CD14-positive monocyte (primary cell): ENCODE results near the gene MMP2. TPM values are rescaled to one million over a fixed set of nuclear protein-coding genes. Genes with fewer than 3 reads are reported as not detected.

ENCODE experiments used
- DNase-seq, 3 donors: peaks; one replicate each; pipeline ENCODE4 v3.0.0-alpha.2; 2011 to 2022
- H2AFZ ChIP-seq: 2 replicates; pipeline ENCODE4 v1.6.0; 2012; ENCODE audit warnings: mild to moderate bottlenecking, low read depth, low read length, inconsistent platforms; ENCODE audit not compliant: insufficient read depth, poor library complexity, severe bottlenecking
- H3K27ac ChIP-seq, 2 donors: 1 replicate in 1 of 2; 2 replicates in 1 of 2; pipeline ENCODE4 v1.5.1; 2012 to 2013; ENCODE audit warnings: low read length in 2 of 2, control low read depth in 1 of 2, inconsistent platforms in 1 of 2, low read depth in 1 of 2, mild to moderate bottlenecking in 1 of 2
- H3K27me3 ChIP-seq, 2 donors: one replicate each; pipeline versions ENCODE4 v1.6.0 to v1.6.1; 2011 to 2013; ENCODE audit warnings: low read length in 2 of 2; ENCODE audit not compliant: control insufficient read depth in 2 of 2, insufficient read depth in 2 of 2
- H3K36me3 ChIP-seq, 2 donors: replicated peaks in 1 of 2; 1 replicate in 1 of 2; 2 replicates in 1 of 2; pipeline versions ENCODE4 v1.5.1 to v1.6.1; 2012 to 2013; ENCODE audit warnings: low read length in 2 of 2, control low read depth in 1 of 2, inconsistent platforms in 1 of 2, mild to moderate bottlenecking in 1 of 2; ENCODE audit not compliant: insufficient read depth in 2 of 2, control insufficient read depth in 1 of 2
- H3K4me1 ChIP-seq, 2 donors: 1 replicate in 1 of 2; 2 replicates in 1 of 2; pipeline versions ENCODE4 v1.5.1 to v1.6.1; 2012 to 2013; ENCODE audit warnings: low read length in 2 of 2, control low read depth in 1 of 2, inconsistent platforms in 1 of 2, mild to moderate bottlenecking in 1 of 2, moderate library complexity in 1 of 2; ENCODE audit not compliant: insufficient read depth in 2 of 2, control insufficient read depth in 1 of 2
- H3K4me2 ChIP-seq: replicated peaks from 2 replicates; pipeline ENCODE3; 2012; ENCODE audit warnings: low read length, moderate library complexity, mild to moderate bottlenecking; ENCODE audit not compliant: poor library complexity, severe bottlenecking; ENCODE audit errors: extremely low read depth
- H3K4me3 ChIP-seq, 3 experiments: fragments of 200-600 bp in 1 of 3; sonication (generic) in 1 of 3; replicated peaks in 1 of 3; 1 replicate in 2 of 3; 2 replicates in 1 of 3; pipeline ENCODE4 v1.5.1; 2011 to 2013; ENCODE audit warnings: low read length in 3 of 3, mild to moderate bottlenecking in 3 of 3, control low read depth in 2 of 3, low read depth in 2 of 3, inconsistent platforms in 1 of 3, moderate library complexity in 1 of 3
- H3K79me2 ChIP-seq: 2 replicates; pipeline ENCODE4 v1.6.0; 2012; ENCODE audit warnings: mild to moderate bottlenecking, control low read depth, inconsistent platforms, low read length, moderate library complexity; ENCODE audit not compliant: insufficient read depth
- H3K9ac ChIP-seq: 2 replicates; pipeline ENCODE4 v1.6.0; 2017; ENCODE audit warnings: low read length, mild to moderate bottlenecking; ENCODE audit not compliant: insufficient read depth, poor library complexity, severe bottlenecking
- H3K9me3 ChIP-seq, 2 donors: replicated peaks in 1 of 2; 1 replicate in 1 of 2; 2 replicates in 1 of 2; pipeline versions ENCODE4 v1.5.1 to v1.6.1; 2012 to 2013; ENCODE audit warnings: low read length in 2 of 2, control low read depth in 1 of 2; ENCODE audit not compliant: control insufficient read depth in 1 of 2, insufficient read depth in 1 of 2
- H4K20me1 ChIP-seq: 2 replicates; pipeline ENCODE4 v1.6.0; 2012; ENCODE audit warnings: mild to moderate bottlenecking, low read length, control low read depth, moderate library complexity; ENCODE audit not compliant: insufficient read depth
- H3K27ac Mint-ChIP-seq, 7 donors: one replicate each; pipeline ENCODE4 v1.8.0; 2020; ENCODE audit warnings: mild to moderate bottlenecking in 7 of 7, mixed read lengths in 7 of 7, moderate library complexity in 6 of 7, inconsistent platforms in 2 of 7
- H3K27me3 Mint-ChIP-seq, 3 donors: one replicate each; pipeline ENCODE4 v1.8.0; 2021 to 2022; ENCODE audit warnings: low read depth in 3 of 3, mild to moderate bottlenecking in 3 of 3, mixed read lengths in 3 of 3, moderate library complexity in 3 of 3, inconsistent platforms in 1 of 3
- H3K36me3 Mint-ChIP-seq, 2 donors: one replicate each; pipeline ENCODE4 v1.8.0; 2020; ENCODE audit warnings: mixed read lengths in 2 of 2, inconsistent platforms in 1 of 2, mild to moderate bottlenecking in 1 of 2
- H3K4me1 Mint-ChIP-seq: one replicate; pipeline ENCODE4 v1.8.0; 2020; ENCODE audit warnings: mild to moderate bottlenecking, mixed read lengths
- H3K4me3 Mint-ChIP-seq, 2 donors: one replicate each; pipeline ENCODE4 v1.8.0; 2020; ENCODE audit warnings: mild to moderate bottlenecking in 2 of 2, mixed read lengths in 2 of 2, moderate library complexity in 1 of 2
- H3K9me3 Mint-ChIP-seq, 7 donors: one replicate each; pipeline ENCODE4 v1.8.0; 2020 to 2022; ENCODE audit warnings: mixed read lengths in 7 of 7, mild to moderate bottlenecking in 6 of 7, moderate library complexity in 6 of 7, inconsistent platforms in 2 of 7
- CTCF ChIP-seq: fragments of 200-600 bp; IDR thresholded peaks from one replicate; pipeline ENCODE4 v1.8.0; 2022; ENCODE audit warnings: antibody characterized with exemption, mild to moderate bottlenecking
- WGBS: methylation state at CpG from one replicate; pipeline ENCODE4 v1.1.5; 2013; ENCODE audit warnings: missing lambda C conversion rate; ENCODE audit not compliant: insufficient coverage; 5-methylcytosine and 5-hydroxymethylcytosine counted together
- intact Hi-C, 2 donors: fragments of 100-400 bp; cut with micrococcal nuclease; formaldehyde crosslinking; loops; one replicate each; pipeline versions ENCODE4 v1.15.0 to v1.15.1; 2023
- polyA plus RNA-seq, 3 donors: library from polyadenylated mRNA; depleted of rRNA in 1 of 3; unstranded in 2 of 3; stranded (reverse) in 1 of 3; fragments of 300-500 nt in 2 of 3; fragments of >200 nt in 1 of 3; fragmentation: Illumina TruSeq in 2 of 3; gene quantifications; 1 replicate in 2 of 3; 2 replicates in 1 of 3; pipeline ENCODE4 v1.2.3, GENCODE V29; 2012 to 2021

MMP2 gene
- polyA plus RNA-seq, 3 donors = not detected

- Mint-ChIP-seq H3K9me3 (peaks cover 18 to 44% (median 32%) of the 10 kb centered on the region in 7 donors), H3K36me3 (peaks cover 22 to 54% of the 10 kb centered on the region in 2 donors), H3K4me3 (no peak overlapping the region), H3K27me3 (no peaks in the 10 kb centered on the region), H3K4me1 (peaks cover 10% of the 10 kb centered on the region), H3K27ac (no peak overlapping the region)
- no peaks in the 10 kb centered on the region for H3K27me3 ChIP-seq
- H3K9ac ChIP-seq = no peak overlapping the region
- intact Hi-C loops = no loop called here
- peaks cover 3 to 13% of the 10 kb centered on the region in 2 donors for H3K4me1 ChIP-seq
- H3K4me2 ChIP-seq = no peak overlapping the region
- no peak overlapping the region for H3K27ac ChIP-seq
- peaks cover 14 to 18% of the 10 kb centered on the region in 2 donors for H3K9me3 ChIP-seq
- TF ChIP-seq CTCF = no peak
- H3K79me2 ChIP-seq = peaks cover 67% of the 10 kb centered on the region
- peaks cover 6 to 20% of the 10 kb centered on the region in 2 donors for H3K36me3 ChIP-seq
- peaks cover 26% of the 10 kb centered on the region for H4K20me1 ChIP-seq
- H3K4me3 ChIP-seq = no peak overlapping the region
- H2AFZ ChIP-seq = no peak overlapping the region
- no peak for DNase-seq
- no CpG with 5 or more reads among the region's 1 CpG for WGBS
Observed at GRCh38 chr16:55515111-55515510, 36.1 kb downstream of the MMP2 start.

GRCh38 chr16:55521792-55522191 lies 42.8 kb downstream of the MMP2 start:
- no peak for DNase-seq
- no CpG with 5 or more reads among the region's 1 CpG for WGBS

More at GRCh38 chr16:55521792-55522191, 42.8 kb downstream of the MMP2 start:
- Histone ChIP-seq H3K27ac (no peak overlapping the region), H3K4me1 (no peaks in the 10 kb centered on the region), H2AFZ (no peak overlapping the region), H3K36me3 (peaks cover 2 to 23% of the 10 kb centered on the region in 2 donors), H3K4me3 (no peak overlapping the region), H4K20me1 (peaks cover 26% of the 10 kb centered on the region), H3K79me2 (peaks cover 15% of the 10 kb centered on the region), H3K9ac (no peak overlapping the region), H3K27me3 (no peaks in the 10 kb centered on the region), H3K4me2 (no peak overlapping the region), H3K9me3 (peaks cover 5 to 15% of the 10 kb centered on the region in 2 donors)
- H3K27ac Mint-ChIP-seq = no peak overlapping the region
- TF ChIP-seq CTCF = no peak
- intact Hi-C loops = no loop called here
- H3K4me3 Mint-ChIP-seq = no peak overlapping the region
- H3K27me3 Mint-ChIP-seq = no peaks in the 10 kb centered on the region
- no peaks in the 10 kb centered on the region for H3K4me1 Mint-ChIP-seq
- peaks cover 16 to 40% of the 10 kb centered on the region in 2 donors for H3K36me3 Mint-ChIP-seq
- H3K9me3 Mint-ChIP-seq = peaks cover 6 to 36% (median 17%) of the 10 kb centered on the region in 7 donors
